GM21381 (cell line): ENCODE results near the gene KRTAP9-6.
"Not testable (repeated sequence)": the region's sequence is repeated elsewhere in the genome, so short reads cannot be mapped to it uniquely, and the experiment has no call there.

ENCODE experiments used
- ATAC-seq: cut with Tn5 transposase; IDR thresholded peaks from one replicate; pipeline ENCODE4 v1.9.1; 2021; ENCODE audit warnings: mild to moderate bottlenecking, moderate library complexity; ENCODE audit not compliant: unreplicated experiment

The KRTAP9-6 gene

DNA sequence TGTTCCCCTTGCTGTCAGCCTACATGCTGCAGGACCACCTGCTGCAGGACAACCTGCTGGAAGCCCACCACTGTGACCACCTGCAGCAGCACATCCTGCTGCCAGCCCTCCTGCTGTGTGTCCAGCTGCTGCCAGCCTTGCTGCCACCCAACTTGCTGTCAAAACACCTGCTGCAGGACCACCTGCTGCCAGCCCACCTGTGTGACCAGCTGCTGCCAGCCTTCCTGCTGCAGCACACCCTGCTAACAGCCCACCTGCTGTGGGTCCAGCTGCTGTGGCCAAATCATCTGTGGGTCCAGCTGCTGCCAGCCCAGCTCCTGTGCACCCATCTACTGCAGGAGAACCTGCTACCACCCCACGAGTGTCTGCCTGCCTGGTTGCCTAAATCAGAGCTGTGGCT, 6.1 kb downstream of the KRTAP9-6 start:
- not testable (repeated sequence) for ATAC-seq

GRCh38 chr17:41271858-41272257, 6.7 kb downstream of the KRTAP9-6 start:
- no peak for ATAC-seq

GRCh38 chr17:41275648-41276190, 10.5 kb downstream of the KRTAP9-6 start, which contains the start of gene KRTAP9-7:
Gene KRTAP9-7, plus strand, starts transcription at chr17:41275698. Its CDS starts 0 bp downstream, at chr17:41275698.
- not testable (repeated sequence) for ATAC-seq

GRCh38 chr17:41278176-41278955, 13.2 kb downstream of the KRTAP9-6 start:
- no peak for ATAC-seq

DNA sequence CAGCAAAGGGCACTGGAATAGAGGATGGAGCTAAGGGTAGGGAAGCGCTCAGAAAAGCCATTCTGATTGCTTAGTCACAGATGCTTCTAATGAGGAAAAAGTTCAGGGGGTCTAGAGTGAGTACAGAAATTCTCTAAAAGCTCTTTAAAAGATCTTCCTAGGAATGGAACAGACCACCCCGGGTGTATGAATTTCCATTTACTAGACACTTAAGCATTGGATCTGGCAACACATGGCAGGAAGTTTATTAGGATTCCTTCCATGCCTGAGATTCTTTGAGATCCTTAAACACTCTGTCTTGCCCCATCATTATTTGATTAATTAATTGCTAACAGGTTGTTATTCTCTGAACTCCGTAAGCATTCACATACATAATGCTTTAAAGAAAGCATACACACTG, 18.9 kb downstream of the KRTAP9-6 start:
- no peak for ATAC-seq

GRCh38 chr17:41284546-41284945, 19.4 kb downstream of the KRTAP9-6 start:
- ATAC-seq = no peak

GRCh38 chr17:41287050-41287449, 21.9 kb downstream of the KRTAP9-6 start:
- no peak for ATAC-seq

DNA sequence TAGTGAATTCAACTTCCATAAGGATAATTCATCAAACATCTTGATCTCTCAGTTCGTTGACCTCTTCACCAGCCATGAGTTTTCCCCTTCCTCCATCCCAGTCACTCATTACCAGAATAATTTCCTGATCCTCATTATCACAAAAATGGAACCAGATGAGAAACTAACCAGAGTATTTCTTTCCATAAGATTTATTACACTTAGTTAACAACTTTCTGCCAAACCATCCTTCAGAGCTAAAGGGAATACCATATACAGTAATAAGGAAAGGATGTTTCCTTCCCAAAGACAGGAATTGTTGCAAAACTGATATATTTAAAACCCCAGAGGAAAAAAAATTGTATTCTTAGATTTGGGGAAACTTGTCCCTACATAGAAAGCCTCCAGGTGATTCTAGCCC, 28.8 kb downstream of the KRTAP9-6 start:
- no peak for ATAC-seq

GRCh38 chr17:41296846-41297245, 31.7 kb downstream of the KRTAP9-6 start:
- ATAC-seq = no peak

GRCh38 chr17:41298458-41299135, 33.4 kb downstream of the KRTAP9-6 start:
- ATAC-seq = no peak

GRCh38 chr17:41301204-41301790, 36.1 kb downstream of the KRTAP9-6 start:
- no peak for ATAC-seq

GRCh38 chr17:41301916-41302901, 37.0 kb downstream of the KRTAP9-6 start, which contains the start of gene KRTAP29-1:
Gene KRTAP29-1, minus strand, starts transcription at chr17:41302851. Its CDS starts 0 bp downstream, at chr17:41302851.
- no peak for ATAC-seq

DNA sequence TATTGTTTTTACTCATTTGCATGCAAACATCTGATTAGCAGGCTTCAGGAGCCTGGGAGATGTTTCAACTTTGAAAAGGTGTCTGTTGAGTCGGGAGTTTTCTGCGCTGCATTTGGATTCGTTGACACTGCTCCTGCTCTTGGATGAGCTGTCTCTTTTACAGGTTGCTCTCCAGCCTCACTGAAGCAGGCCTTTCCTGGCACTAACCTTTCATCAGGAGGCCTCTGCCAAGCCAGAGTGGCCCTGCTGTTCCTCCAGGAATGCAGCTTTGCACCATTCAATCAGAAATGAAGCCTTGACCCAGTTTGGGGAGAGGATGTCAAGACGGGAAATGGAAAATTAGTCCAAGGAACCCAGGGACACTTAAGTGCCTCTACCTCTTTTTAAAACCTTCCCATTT, 37.8 kb downstream of the KRTAP9-6 start:
- ATAC-seq = no peak

DNA sequence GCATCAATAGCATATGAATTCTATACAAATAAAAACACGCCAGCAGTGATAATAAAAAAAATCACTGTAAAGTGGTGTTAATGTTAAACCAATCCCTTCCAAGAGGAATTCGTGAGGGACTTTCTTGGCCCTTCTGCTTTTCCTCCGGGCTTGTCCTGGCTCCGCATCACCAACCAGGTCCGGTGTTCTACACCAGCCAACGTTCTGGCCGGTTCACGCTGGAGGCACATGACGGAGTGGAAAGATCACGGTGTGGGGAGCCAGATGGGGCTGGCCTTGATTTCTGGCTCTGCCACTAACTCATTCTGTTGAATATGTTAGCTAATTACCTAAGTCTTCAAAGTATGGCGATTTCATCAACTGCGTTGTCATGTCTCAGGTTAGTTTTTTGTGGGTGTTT, 38.9 kb downstream of the KRTAP9-6 start:
- ATAC-seq = no peak

- ATAC-seq = no peak
Observed at GRCh38 chr17:41307647-41308046, 42.5 kb downstream of the KRTAP9-6 start.

GRCh38 chr17:41308251-41308917, 43.2 kb downstream of the KRTAP9-6 start:
- no peak for ATAC-seq

DNA sequence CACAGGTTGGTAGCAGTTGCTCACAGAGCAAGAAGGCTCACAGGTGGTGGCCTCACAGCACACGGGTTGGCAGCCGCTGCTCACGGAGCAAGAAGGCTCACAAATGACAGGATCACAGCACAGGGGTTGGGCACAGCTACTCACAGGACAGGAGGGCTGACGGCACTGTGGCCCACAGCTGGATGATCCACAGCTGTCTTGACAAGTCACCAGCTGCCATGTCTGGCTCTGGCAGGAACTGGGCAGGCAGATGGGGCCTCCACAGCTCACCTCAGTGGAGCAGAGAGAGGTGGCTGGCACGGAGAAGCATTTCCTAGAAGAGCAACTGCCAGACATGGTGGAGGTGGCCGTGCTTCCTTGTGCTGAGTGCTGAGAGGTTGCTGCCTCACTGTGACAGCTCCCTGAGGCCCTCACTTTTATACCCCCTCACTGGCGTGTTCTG, 43.8 kb downstream of the KRTAP9-6 start, which contains the start of gene KRTAP16-1:
Gene KRTAP16-1, minus strand, starts transcription at position 392 of the 442 bp plus-strand sequence. Its CDS starts 56 bp downstream, at position 336.
- no peak for ATAC-seq

GRCh38 chr17:41311111-41311510, 45.9 kb downstream of the KRTAP9-6 start:
- ATAC-seq = no peak

- ATAC-seq = no peak
Observed at GRCh38 chr17:41315204-41315794, 50.1 kb downstream of the KRTAP9-6 start, which contains the start of gene KRTAP17-1. Gene KRTAP17-1, minus strand, starts transcription at chr17:41315710. Its CDS starts 60 bp downstream, at chr17:41315650.
